Muscle of arm (tissue), 12 donors: ENCODE measurements around the gene ZFHX3. TPM values are rescaled to one million over a fixed set of nuclear protein-coding genes. Genes with fewer than 3 reads are reported as not detected.

Experiments
- DNase-seq: peaks from one replicate; pipeline ENCODE4 v3.0.0-alpha.2; 2013
- polyA plus RNA-seq, 12 donors: library from polyadenylated mRNA; unstranded; fragments of 120-200 nt; gene quantifications; one replicate each; pipeline ENCODE4 v1.2.1, GENCODE V29; 2013; ENCODE audit not compliant: insufficient read length in 12 of 12

The ZFHX3 gene
- polyA plus RNA-seq, 12 donors, result 7.2 to 25.4 (median 9.7) TPM

- no peak for DNase-seq
These were observed 9.6 kb upstream of the ZFHX3 start for GRCh38 chr16:73057291-73058210.

- no peak for DNase-seq
These were observed 9.0 kb upstream of the ZFHX3 start for GRCh38 chr16:73056921-73057290.

- DNase-seq, result no peak
These were observed 8.5 kb upstream of the ZFHX3 start for GRCh38 chr16:73056448-73056847.

GRCh38 chr16:73054813-73055482, 7.0 kb upstream of the ZFHX3 start:
- no peak for DNase-seq

GRCh38 chr16:73054498-73054812, 6.5 kb upstream of the ZFHX3 start:
- no peak for DNase-seq

- no peak for DNase-seq
These were observed 6.2 kb upstream of the ZFHX3 start for GRCh38 chr16:73054125-73054484.

- DNase-seq, result no peak
These were observed 5.6 kb upstream of the ZFHX3 start for GRCh38 chr16:73053364-73054124.

- no peak for DNase-seq
These were observed 5.1 kb upstream of the ZFHX3 start for GRCh38 chr16:73053038-73053363.

GRCh38 chr16:73052576-73052975, 4.6 kb upstream of the ZFHX3 start:
- no peak for DNase-seq

- no peak for DNase-seq
These were observed 4.0 kb upstream of the ZFHX3 start for GRCh38 chr16:73051961-73052360.

GRCh38 chr16:73051226-73051625, 3.3 kb upstream of the ZFHX3 start:
- DNase-seq, result no peak

- DNase-seq, result no peak
These were observed 2.5 kb upstream of the ZFHX3 start for GRCh38 chr16:73050201-73051099.

GRCh38 chr16:73049511-73049910, 1.6 kb upstream of the ZFHX3 start:
- DNase-seq, result no peak

- DNase-seq, result no peak
These were observed 1.2 kb upstream of the ZFHX3 start for GRCh38 chr16:73049091-73049490.

- no peak for DNase-seq
These were observed 558 bp upstream of the ZFHX3 start for GRCh38 chr16:73048292-73049080.

- DNase-seq, result no peak
These were observed 750 bp downstream of the ZFHX3 start for GRCh38 chr16:73047221-73047535.

- DNase-seq, result no peak
These were observed 1.1 kb downstream of the ZFHX3 start for GRCh38 chr16:73046849-73047214.

- no peak for DNase-seq
These were observed 1.6 kb downstream of the ZFHX3 start for GRCh38 chr16:73046202-73046848.

- DNase-seq, result no peak
These were observed 4.0 kb downstream of the ZFHX3 start for GRCh38 chr16:73043828-73044467.

- no peak for DNase-seq
These were observed 5.1 kb downstream of the ZFHX3 start for GRCh38 chr16:73042807-73043206.
